CD4-positive, alpha-beta memory T cell (primary cell): ENCODE measurements around the gene MACF1. TPM values are rescaled to one million over a fixed set of nuclear protein-coding genes. Genes with fewer than 3 reads are reported as not detected.

Experiments used
- CTCF ChIA-PET: fragments of 350-600 bp; sonication (Branson Sonifier 250); formaldehyde crosslinking; loops from one replicate; lab custom pipeline; 2021; ENCODE audit warnings: inconsistent platforms; ENCODE audit not compliant: partially characterized antibody; lab: Charles Lee
- POLR2A ChIA-PET: fragments of 350-600 bp; sonication (Branson Sonifier 250); formaldehyde crosslinking; loops from one replicate; lab custom pipeline; 2021; ENCODE audit not compliant: partially characterized antibody; lab: Charles Lee
- DNase-seq, 5 donors: peaks; one replicate each; pipeline versions ENCODE4 v3.0.0 to v3.0.0-alpha.2; 2020 to 2022; ENCODE audit warnings: mixed read lengths in 1 of 5
- H3K27ac ChIP-seq: one replicate; pipeline ENCODE4 v1.7.0; 2013; ENCODE audit warnings: low read depth, low read length
- H3K27me3 ChIP-seq: 2 replicates; pipeline ENCODE4 v1.7.0; 2013; ENCODE audit warnings: mild to moderate bottlenecking, low read length, moderate library complexity; ENCODE audit not compliant: insufficient read depth
- H3K36me3 ChIP-seq: 2 replicates; pipeline ENCODE4 v1.7.0; 2013; ENCODE audit warnings: mild to moderate bottlenecking, low read length, moderate library complexity; ENCODE audit not compliant: insufficient read depth
- H3K4me1 ChIP-seq: 2 replicates; pipeline ENCODE4 v1.7.0; 2013; ENCODE audit warnings: mild to moderate bottlenecking, low read length, moderate library complexity; ENCODE audit not compliant: insufficient read depth
- H3K4me3 ChIP-seq, 2 donors: one replicate each; pipeline ENCODE4 v1.7.0; 2013; ENCODE audit warnings: low read length in 2 of 2, mild to moderate bottlenecking in 1 of 2
- H3K9me3 ChIP-seq, 2 donors: one replicate each; pipeline ENCODE4 v1.7.0; 2013; ENCODE audit warnings: low read length in 2 of 2, control low read depth in 1 of 2; ENCODE audit not compliant: control insufficient read depth in 1 of 2
- H3K27ac Mint-ChIP-seq, 7 donors: one replicate each; pipeline ENCODE4 v1.8.0; 2020 to 2021; ENCODE audit warnings: mixed read lengths in 7 of 7, mild to moderate bottlenecking in 6 of 7, inconsistent platforms in 3 of 7, moderate library complexity in 3 of 7
- H3K27me3 Mint-ChIP-seq, 2 donors: one replicate each; pipeline ENCODE4 v1.8.0; 2020 to 2021; ENCODE audit warnings: mixed read lengths in 2 of 2
- H3K36me3 Mint-ChIP-seq, 2 donors: one replicate each; pipeline ENCODE4 v1.8.0; 2020 to 2021; ENCODE audit warnings: mixed read lengths in 2 of 2, inconsistent platforms in 1 of 2, mild to moderate bottlenecking in 1 of 2
- H3K4me1 Mint-ChIP-seq, 4 donors: one replicate each; pipeline ENCODE4 v1.8.0; 2020 to 2021; ENCODE audit warnings: mixed read lengths in 4 of 4, mild to moderate bottlenecking in 1 of 4
- H3K4me3 Mint-ChIP-seq, 8 donors: one replicate each; pipeline ENCODE4 v1.8.0; 2020 to 2021; ENCODE audit warnings: mixed read lengths in 8 of 8, mild to moderate bottlenecking in 7 of 8, moderate library complexity in 6 of 8, inconsistent platforms in 3 of 8
- H3K9me3 Mint-ChIP-seq, 8 donors: one replicate each; pipeline ENCODE4 v1.8.0; 2020 to 2021; ENCODE audit warnings: mixed read lengths in 8 of 8, mild to moderate bottlenecking in 5 of 8, inconsistent platforms in 3 of 8, moderate library complexity in 1 of 8
- intact Hi-C: fragments of 100-400 bp; cut with micrococcal nuclease; formaldehyde crosslinking; loops from one replicate; pipeline ENCODE4 v1.15.1; 2023
- polyA plus RNA-seq, 2 donors: library from polyadenylated mRNA; unstranded; fragments of 300-500 nt; fragmentation: Illumina TruSeq; gene quantifications; one replicate each; pipeline ENCODE4 v1.2.3, GENCODE V29; 2021
- total RNA-seq, 2 experiments: library from RNA; stranded (reverse); gene quantifications; one replicate each; pipeline ENCODE4 v1.2.3, GENCODE V29; 2021

Gene MACF1
- total and polyA plus RNA-seq, 4 experiments from 2014 or later: 6.8 to 387 (median 222) TPM

- no peaks in the 10 kb centered on the region for H3K9me3 Mint-ChIP-seq
- no peaks in the 10 kb centered on the region for H3K27me3 Mint-ChIP-seq
- H3K4me1 ChIP-seq: peaks cover 33% of the 10 kb centered on the region
- no peaks in the 10 kb centered on the region for H3K9me3 ChIP-seq
- H3K27ac ChIP-seq: no peak overlapping the region
- H3K4me3 Mint-ChIP-seq: no peak overlapping the region
- H3K36me3 Mint-ChIP-seq: peaks cover 0 to 2% of the 10 kb centered on the region in 2 donors
- no peak for DNase-seq
- H3K36me3 ChIP-seq: no peaks in the 10 kb centered on the region
- peak overlapping the region in 4 of 7 donors; percentile 10 to 75 (median 54) for H3K27ac Mint-ChIP-seq
- intact Hi-C loops: loop anchor here (5.0 kb wide), 2 partner anchors 226 to 396 kb away; partner anchors contain the start of gene PABPC4
- CTCF ChIA-PET: interaction anchor here (0.6 to 17.2 kb wide), 3 partner anchors 12 to 85 kb away, joined by 3 to 820 read pairs (median 91); no protein-coding TSS in a partner anchor
- no peak overlapping the region for H3K4me3 ChIP-seq
- POLR2A ChIA-PET: no interaction called here
- H3K4me1 Mint-ChIP-seq: peaks cover 18 to 34% (median 27%) of the 10 kb centered on the region in 4 donors
- H3K27me3 ChIP-seq: no peaks in the 10 kb centered on the region
These were observed 23.2 kb upstream of the MACF1 start for GRCh38 chr1:39181311-39181710.

- H3K27ac Mint-ChIP-seq: peak overlapping the region; percentile 90 to 98 (median 96)
- H3K36me3 ChIP-seq: no peaks in the 10 kb centered on the region
- ChIA-PET POLR2A (interaction anchor here (1.1 to 2.2 kb wide), 4 partner anchors 10 to 176 kb away, joined by 3 to 45 read pairs (median 6); no protein-coding TSS in a partner anchor), CTCF (interaction anchor here (1.4 to 17.2 kb wide), 5 partner anchors 10 to 356 kb away, joined by 3 to 820 read pairs (median 18); partner anchors contain the start of gene MACF1)
- no peak for DNase-seq
- peak overlapping the region; percentile 70 for H3K27ac ChIP-seq
- H3K27me3 ChIP-seq: no peaks in the 10 kb centered on the region
- peaks cover 0 to 2% of the 10 kb centered on the region in 2 donors for H3K36me3 Mint-ChIP-seq
- H3K4me3 ChIP-seq: no peak overlapping the region
- no peak overlapping the region for H3K4me3 Mint-ChIP-seq
- peaks cover 34% of the 10 kb centered on the region for H3K4me1 ChIP-seq
- H3K9me3 ChIP-seq: no peaks in the 10 kb centered on the region
- H3K9me3 Mint-ChIP-seq: no peaks in the 10 kb centered on the region
- no peaks in the 10 kb centered on the region for H3K27me3 Mint-ChIP-seq
- intact Hi-C loops: loop anchor here (1.0 to 5.0 kb wide), 4 partner anchors 75 to 394 kb away; partner anchors contain the start of gene PABPC4
- peaks cover 18 to 44% (median 30%) of the 10 kb centered on the region in 4 donors for H3K4me1 Mint-ChIP-seq
These were observed 21.7 kb upstream of the MACF1 start for GRCh38 chr1:39182804-39183203.

- Mint-ChIP-seq H3K4me3 (peak overlapping the region in 5 of 8 donors; percentile 8 to 53 (median 35)), H3K27me3 (no peaks in the 10 kb centered on the region), H3K27ac (peak overlapping the region; percentile 90 to 98 (median 96)), H3K4me1 (peaks cover 18 to 44% (median 30%) of the 10 kb centered on the region in 4 donors), H3K36me3 (peaks cover 0 to 2% of the 10 kb centered on the region in 2 donors), H3K9me3 (no peaks in the 10 kb centered on the region)
- Histone ChIP-seq H3K4me3 (no peak overlapping the region), H3K27me3 (no peaks in the 10 kb centered on the region), H3K4me1 (peaks cover 34% of the 10 kb centered on the region), H3K9me3 (no peaks in the 10 kb centered on the region), H3K36me3 (no peaks in the 10 kb centered on the region), H3K27ac (peak overlapping the region; percentile 70)
- DNase-seq: peak; percentile 83 to 95 (median 87)
- ChIA-PET POLR2A (interaction anchor here (0.6 to 3.4 kb wide), 13 partner anchors 10 to 175 kb away, joined by 3 to 45 read pairs (median 6); partner anchors contain the start of gene MACF1), CTCF (interaction anchor here (0.6 to 17.2 kb wide), 32 partner anchors 9 to 355 kb away, joined by 3 to 820 read pairs (median 4); partner anchors contain the start of gene MACF1)
- intact Hi-C loops: loop anchor here (1.0 to 5.0 kb wide), 5 partner anchors 9 to 394 kb away; partner anchors contain the start of gene PABPC4
These were observed 20.8 kb upstream of the MACF1 start for GRCh38 chr1:39183503-39184353.

- peak overlapping the region in 5 of 8 donors; percentile 8 to 53 (median 35) for H3K4me3 Mint-ChIP-seq
- no peaks in the 10 kb centered on the region for H3K36me3 ChIP-seq
- POLR2A ChIA-PET: interaction anchor here (0.6 to 3.4 kb wide), 12 partner anchors 9 to 80 kb away, joined by 3 to 45 read pairs (median 6); partner anchors contain the start of gene MACF1
- no peaks in the 10 kb centered on the region for H3K27me3 ChIP-seq
- H3K9me3 Mint-ChIP-seq: no peaks in the 10 kb centered on the region
- H3K4me1 Mint-ChIP-seq: peaks cover 20 to 49% (median 30%) of the 10 kb centered on the region in 4 donors
- H3K9me3 ChIP-seq: no peaks in the 10 kb centered on the region
- DNase-seq: no peak
- no peak overlapping the region for H3K4me3 ChIP-seq
- H3K27ac Mint-ChIP-seq: peak overlapping the region; percentile 90 to 98 (median 96)
- H3K27ac ChIP-seq: peak overlapping the region; percentile 70
- no peaks in the 10 kb centered on the region for H3K27me3 Mint-ChIP-seq
- CTCF ChIA-PET: interaction anchor here (0.6 to 17.2 kb wide), 31 partner anchors 9 to 354 kb away, joined by 3 to 820 read pairs (median 4); partner anchors contain the start of gene MACF1
- peaks cover 37% of the 10 kb centered on the region for H3K4me1 ChIP-seq
- intact Hi-C loops: loop anchor here (1.0 to 5.0 kb wide), 3 partner anchors 8 to 393 kb away; partner anchors contain the start of gene PABPC4
- peaks cover 0 to 2% of the 10 kb centered on the region in 2 donors for H3K36me3 Mint-ChIP-seq
These were observed 20.1 kb upstream of the MACF1 start for GRCh38 chr1:39184354-39184818.

GRCh38 chr1:39187275-39188046, 17.0 kb upstream of the MACF1 start:
- H3K27ac Mint-ChIP-seq: peak overlapping the region in 4 of 7 donors; percentile 75 to 90 (median 82)
- CTCF ChIA-PET: interaction anchor here (0.9 to 17.2 kb wide), 7 partner anchors 12 to 95 kb away, joined by 3 to 820 read pairs (median 5); partner anchors contain the start of gene MACF1
- peaks cover 34 to 75% (median 45%) of the 10 kb centered on the region in 4 donors for H3K4me1 Mint-ChIP-seq
- POLR2A ChIA-PET: interaction anchor here (0.9 to 3.4 kb wide), 4 partner anchors 14 to 81 kb away, joined by 3 to 19 read pairs (median 3); no protein-coding TSS in a partner anchor
- peaks cover 56% of the 10 kb centered on the region for H3K4me1 ChIP-seq
- no peaks in the 10 kb centered on the region for H3K27me3 Mint-ChIP-seq
- intact Hi-C loops: no loop called here
- H3K36me3 Mint-ChIP-seq: peaks cover 0 to 2% of the 10 kb centered on the region in 2 donors
- no peak overlapping the region for H3K4me3 Mint-ChIP-seq
- no peak for DNase-seq
- no peaks in the 10 kb centered on the region for H3K27me3 ChIP-seq
- H3K4me3 ChIP-seq: no peak overlapping the region
- H3K9me3 Mint-ChIP-seq: no peaks in the 10 kb centered on the region
- no peaks in the 10 kb centered on the region for H3K36me3 ChIP-seq
- H3K9me3 ChIP-seq: no peaks in the 10 kb centered on the region
- H3K27ac ChIP-seq: no peak overlapping the region

GRCh38 chr1:39189592-39190041, 14.9 kb upstream of the MACF1 start:
- Mint-ChIP-seq H3K36me3 (peaks cover 0 to 5% of the 10 kb centered on the region in 2 donors), H3K27ac (peak overlapping the region in 6 of 7 donors; percentile 5 to 94 (median 78)), H3K4me3 (peak overlapping the region in 1 of 8 donors; percentile 61), H3K9me3 (peaks cover 0 to 2% (median 0%) of the 10 kb centered on the region in 8 donors), H3K4me1 (peaks cover 35 to 76% (median 48%) of the 10 kb centered on the region in 4 donors), H3K27me3 (no peaks in the 10 kb centered on the region)
- Histone ChIP-seq H3K9me3 (no peaks in the 10 kb centered on the region), H3K27ac (no peak overlapping the region), H3K27me3 (no peaks in the 10 kb centered on the region), H3K4me1 (peaks cover 60% of the 10 kb centered on the region), H3K36me3 (no peaks in the 10 kb centered on the region), H3K4me3 (no peak overlapping the region)
- ChIA-PET POLR2A (interaction anchor here (6.6 kb wide), 1 partner anchor 69 kb away, joined by 146 read pairs; no protein-coding TSS in a partner anchor), CTCF (interaction anchor here (0.6 to 17.2 kb wide), 13 partner anchors 17 to 348 kb away, joined by 3 to 820 read pairs (median 3); partner anchors contain the start of gene MACF1)
- DNase-seq: no peak
- intact Hi-C loops: loop anchor here (5.0 to 10.0 kb wide), 2 partner anchors 195 to 348 kb away; partner anchors contain the start of gene AKIRIN1
